Measurements from ENCODE around the gene TMEM130. TPM values are rescaled to one million over a fixed set of nuclear protein-coding genes. Genes with fewer than 3 reads are reported as not detected.

The TMEM130 gene
- total and polyA plus RNA-seq, 4 donors = 0.34 to 1.5 (median 0.60) TPM

DNA sequence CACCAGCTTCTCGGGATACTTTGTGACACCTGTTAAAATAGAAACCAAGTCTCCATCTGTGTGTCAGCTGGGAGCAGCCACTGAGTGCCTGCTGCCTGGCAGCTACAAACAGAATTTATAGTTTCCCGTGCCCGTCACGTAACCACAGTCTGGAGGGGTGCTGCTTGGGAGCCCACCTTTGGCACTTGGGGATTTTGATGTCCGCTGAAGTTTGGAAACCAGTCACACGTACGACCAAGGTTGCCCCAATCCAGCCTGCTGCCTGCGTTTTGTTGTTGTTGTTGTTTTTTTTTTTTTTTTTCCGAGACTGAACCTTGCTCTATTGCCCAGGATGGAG is 10.1 kb upstream of the TMEM130 start:
- no peak for TF ChIP-seq CTCF (IDR thresholded peaks at IDR 0.05; ENCODE audit: control extremely low read depth, extremely low read depth)
- no peak overlapping the region for H3K9ac ChIP-seq (ENCODE audit: insufficient read depth in 1 of 2, low read length in 2 of 2)
- DNase-seq = no peak

DNA sequence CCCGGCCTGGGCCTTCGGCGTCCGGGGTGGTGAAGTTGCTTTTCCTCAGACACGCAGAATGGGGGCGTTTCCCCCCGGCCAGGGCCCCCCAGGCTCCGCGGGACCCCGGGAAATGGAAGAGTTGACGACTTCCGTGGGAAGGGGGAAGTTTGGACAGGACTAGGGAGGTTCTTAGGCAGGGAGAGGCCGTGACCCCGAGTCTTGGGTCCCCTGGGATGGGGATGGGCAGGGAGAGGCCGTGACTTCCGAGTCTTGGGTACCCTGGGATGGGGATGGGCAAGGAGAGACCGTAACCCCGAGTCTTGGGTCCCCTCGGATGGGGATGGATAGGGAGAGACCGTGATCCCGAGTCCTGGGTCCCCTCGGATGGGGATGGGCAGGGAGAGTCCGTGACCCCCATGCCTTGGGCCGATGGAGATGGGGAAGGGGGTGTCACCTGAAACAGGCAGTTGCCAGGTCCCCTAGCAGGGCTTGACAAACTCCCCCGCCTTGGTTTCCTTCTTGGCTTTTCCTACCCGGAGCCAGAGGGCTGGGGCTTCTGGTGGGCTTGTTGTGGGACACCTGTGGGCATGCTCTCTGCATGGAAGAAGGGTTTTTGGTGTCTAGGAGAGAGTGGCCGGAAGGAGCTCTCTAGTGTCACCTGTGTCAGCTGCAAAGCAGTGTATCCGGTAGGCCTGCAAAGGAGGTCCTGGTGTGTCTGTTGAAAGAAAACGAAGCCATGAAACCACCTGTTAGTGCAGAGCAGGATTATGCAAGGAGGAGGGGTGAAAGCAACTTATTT is 9.6 kb upstream of the TMEM130 start:
- peaks cover 0 to 12% (median 6%) of the 10 kb centered on the region in 5 donors for H3K4me1 ChIP-seq (ENCODE audit: control insufficient read depth in 5 of 5, insufficient read depth in 5 of 5, low read length in 5 of 5)
- peak overlapping the region; percentile 99 for H3K4me3 ChIP-seq
- 1% methylated on average over 28 to 29 of the region's 29 CpGs for WGBS, 2 donors
- TF ChIP-seq CTCF (IDR thresholded peaks at IDR 0.05; ENCODE audit: control extremely low read depth, extremely low read depth) = no peak
- no peaks in the 10 kb centered on the region for H3K27me3 ChIP-seq (ENCODE audit: control insufficient read depth in 3 of 3, insufficient read depth in 3 of 3, low read length in 2 of 3)
- H3K9me3 ChIP-seq (ENCODE audit: control insufficient read depth in 4 of 4, insufficient read depth in 3 of 4, low read length in 3 of 4) = no peaks in the 10 kb centered on the region
- peaks cover 0 to 17% (median 13%) of the 10 kb centered on the region in 4 donors for H3K36me3 ChIP-seq (ENCODE audit: control insufficient read depth in 4 of 4, insufficient read depth in 4 of 4, low read length in 4 of 4)
- H3K27ac ChIP-seq (ENCODE audit: low read depth in 1 of 2, low read length in 1 of 2) = peak overlapping the region; percentile 96 to 100
- peak overlapping the region; percentile 88 to 94 for H3K9ac ChIP-seq (ENCODE audit: insufficient read depth in 1 of 2, low read length in 2 of 2)
- ATAC-seq (ENCODE audit: insufficient read depth, low FRiP score) (peak; percentile 22), DNase-seq (peak in 2 of 3 donors; percentile 9 to 14)

More for the DNA sequence above, 10.1 kb upstream of the TMEM130 start:
- Histone ChIP-seq H3K36me3 (ENCODE audit: control insufficient read depth in 4 of 4, insufficient read depth in 4 of 4, low read length in 4 of 4) (peaks cover 0 to 21% (median 15%) of the 10 kb centered on the region in 4 donors), H3K27ac (ENCODE audit: low read depth in 1 of 2, low read length in 1 of 2) (peak overlapping the region in 1 of 2 donors; percentile 41), H3K4me3 (no peak overlapping the region), H3K9me3 (ENCODE audit: control insufficient read depth in 4 of 4, insufficient read depth in 3 of 4, low read length in 3 of 4) (no peaks in the 10 kb centered on the region), H3K4me1 (ENCODE audit: control insufficient read depth in 5 of 5, insufficient read depth in 5 of 5, low read length in 5 of 5) (peaks cover 0 to 12% (median 6%) of the 10 kb centered on the region in 5 donors), H3K27me3 (ENCODE audit: control insufficient read depth in 3 of 3, insufficient read depth in 3 of 3, low read length in 2 of 3) (no peaks in the 10 kb centered on the region)
- no peak for ATAC-seq (ENCODE audit: insufficient read depth, low FRiP score)
- WGBS, 2 donors = 48 to 50% methylated on average over 9 of the region's 9 CpGs

DNA sequence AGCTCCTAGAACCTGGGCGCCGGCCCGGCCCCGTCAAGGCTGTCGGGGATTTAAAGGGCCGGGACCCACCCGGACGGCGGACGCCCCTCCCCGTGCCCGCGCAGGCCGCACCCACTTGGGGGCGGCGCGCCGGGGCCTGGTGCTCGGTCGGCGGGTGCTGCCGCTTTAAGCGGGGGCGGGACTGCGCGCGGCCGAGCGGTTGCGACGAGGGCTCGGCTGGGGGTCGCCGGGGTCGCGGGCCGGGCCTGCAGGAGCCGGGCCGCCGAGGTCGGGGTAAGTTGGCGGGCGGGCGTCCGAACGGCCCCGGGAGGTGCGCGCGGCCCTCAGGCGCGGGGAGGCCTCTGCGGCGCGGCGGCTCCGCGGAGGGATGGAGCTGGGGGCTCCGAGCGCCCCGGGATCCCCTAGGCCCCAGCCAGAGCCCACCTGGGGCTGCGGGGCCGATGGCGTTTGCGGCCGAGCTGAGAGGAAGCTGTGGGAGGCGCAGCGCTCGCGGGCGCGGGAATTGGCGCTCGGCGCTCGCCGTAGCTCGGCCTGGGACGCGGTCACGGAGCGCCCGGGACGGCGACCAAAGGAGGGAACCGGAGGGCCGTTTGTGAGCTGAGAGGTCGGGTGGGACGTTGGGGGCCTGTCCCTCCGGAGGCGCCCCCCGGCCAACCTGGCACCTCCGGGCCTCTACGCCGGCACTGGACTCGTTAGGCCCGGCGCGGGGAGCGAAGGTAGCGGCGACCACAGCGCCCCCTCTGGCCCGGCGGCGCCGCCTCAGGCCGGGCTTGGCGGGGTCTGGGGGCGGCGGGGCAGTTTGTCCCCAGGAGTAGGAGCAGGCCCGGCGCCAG is 8.8 kb upstream of the TMEM130 start, which contains the start of gene TRRAP:
Gene TRRAP (plus strand): TSS at position 168 of the 833 bp plus-strand sequence. CDS start 2,619 bp downstream, outside the sequence.
- Histone ChIP-seq H3K27ac (ENCODE audit: low read depth in 1 of 2, low read length in 1 of 2) (peak within 1 kb of the TSS; percentile 96 to 100), H3K27me3 (ENCODE audit: control insufficient read depth in 3 of 3, insufficient read depth in 3 of 3, low read length in 2 of 3) (no peaks in the 10 kb centered on the region), H3K9ac (ENCODE audit: insufficient read depth in 1 of 2, low read length in 2 of 2) (peak within 1 kb of the TSS; percentile 88 to 94), H3K36me3 (ENCODE audit: control insufficient read depth in 4 of 4, insufficient read depth in 4 of 4, low read length in 4 of 4) (peaks cover 0 to 11% (median 8%) of the 10 kb centered on the region in 4 donors), H3K4me3 (peak within 1 kb of the TSS; percentile 99), H3K4me1 (ENCODE audit: control insufficient read depth in 5 of 5, insufficient read depth in 5 of 5, low read length in 5 of 5) (peaks cover 0 to 12% (median 6%) of the 10 kb centered on the region in 5 donors), H3K9me3 (ENCODE audit: control insufficient read depth in 4 of 4, insufficient read depth in 3 of 4, low read length in 3 of 4) (no peaks in the 10 kb centered on the region)
- peak; percentile 13 for TF ChIP-seq CTCF (IDR thresholded peaks at IDR 0.05; ENCODE audit: control extremely low read depth, extremely low read depth)
- DNase-seq = peak; percentile 75 to 85 (median 76)
- WGBS, 2 donors = 0% methylated on average over 66 to 113 of the region's 113 CpGs
- peak; percentile 87 for ATAC-seq (ENCODE audit: insufficient read depth, low FRiP score)
